H9 (cell line): ENCODE measurements around the gene TP73. TPM values are rescaled to one million over a fixed set of nuclear protein-coding genes. Genes with fewer than 3 reads are reported as not detected.

Experiments
- DNase-seq: peaks from one replicate; pipeline ENCODE4 v3.0.0-alpha.2; 2017
- H2AFZ ChIP-seq: one replicate; pipeline ENCODE4 v1.6.1; 2013; ENCODE audit warnings: mild to moderate bottlenecking, low read length, control low read depth, moderate library complexity
- H2AK5ac ChIP-seq: 2 replicates; pipeline ENCODE4 v1.6.1; 2013; ENCODE audit warnings: low read length, control low read depth, mixed read lengths; ENCODE audit not compliant: insufficient read length
- H2BK120ac ChIP-seq: one replicate; pipeline ENCODE4 v1.6.1; 2013; ENCODE audit warnings: low read depth, mild to moderate bottlenecking, low read length, control low read depth, inconsistent platforms; ENCODE audit not compliant: poor library complexity, severe bottlenecking
- H2BK12ac ChIP-seq: 2 replicates; pipeline ENCODE4 v1.6.1; 2013; ENCODE audit warnings: low read length, control low read depth, mixed read lengths, low read depth; ENCODE audit not compliant: insufficient read length
- H2BK15ac ChIP-seq: 2 replicates; pipeline ENCODE4 v1.6.1; 2013; ENCODE audit warnings: low read depth, low read length, control low read depth
- H2BK20ac ChIP-seq: one replicate; pipeline ENCODE4 v1.6.1; 2013; ENCODE audit warnings: low read depth, mild to moderate bottlenecking, low read length, control low read depth, inconsistent platforms; ENCODE audit not compliant: poor library complexity, severe bottlenecking
- H2BK5ac ChIP-seq: 2 replicates; pipeline ENCODE4 v1.6.1; 2013; ENCODE audit warnings: low read length, control low read depth, mixed read lengths; ENCODE audit not compliant: insufficient read length
- H3K14ac ChIP-seq: 2 replicates; pipeline ENCODE4 v1.6.1; 2013; ENCODE audit warnings: low read length, control low read depth; ENCODE audit not compliant: insufficient read depth
- H3K18ac ChIP-seq: 2 replicates; pipeline ENCODE4 v1.6.1; 2013; ENCODE audit warnings: low read depth, mild to moderate bottlenecking, mixed read lengths, low read length, control low read depth; ENCODE audit not compliant: insufficient read length
- H3K23ac ChIP-seq: 2 replicates; pipeline ENCODE4 v1.6.1; 2013; ENCODE audit warnings: low read length, control low read depth, mixed read lengths, low read depth; ENCODE audit not compliant: insufficient read length
- H3K23me2 ChIP-seq: 2 replicates; pipeline ENCODE4 v1.6.1; 2013; ENCODE audit warnings: low read depth, mild to moderate bottlenecking, mixed read lengths, low read length, control low read depth; ENCODE audit not compliant: insufficient read length, poor library complexity, severe bottlenecking
- H3K27ac ChIP-seq: 2 replicates; pipeline ENCODE4 v1.5.1; 2013; ENCODE audit warnings: low read length, control low read depth, mixed read lengths, low read depth; ENCODE audit not compliant: insufficient read length
- H3K27me3 ChIP-seq: 2 replicates; pipeline ENCODE4 v1.6.1; 2013; ENCODE audit warnings: low read length, control low read depth, inconsistent platforms; ENCODE audit not compliant: insufficient read depth
- H3K4ac ChIP-seq: 2 replicates; pipeline ENCODE4 v1.6.1; 2013; ENCODE audit warnings: low read depth, mild to moderate bottlenecking, control low read depth, inconsistent platforms, low read length, moderate library complexity
- H3K4me1 ChIP-seq: 2 replicates; pipeline ENCODE4 v1.6.1; 2013; ENCODE audit warnings: low read length, control low read depth, inconsistent platforms; ENCODE audit not compliant: insufficient read depth
- H3K4me2 ChIP-seq: 2 replicates; pipeline ENCODE4 v1.6.1; 2013; ENCODE audit warnings: low read length, control low read depth, mixed read lengths; ENCODE audit not compliant: insufficient read length, insufficient read depth
- H3K56ac ChIP-seq: 2 replicates; pipeline ENCODE4 v1.6.1; 2013; ENCODE audit warnings: low read depth, mild to moderate bottlenecking, mixed read lengths, low read length, control low read depth; ENCODE audit not compliant: insufficient read length
- H3K79me1 ChIP-seq: 2 replicates; pipeline ENCODE4 v1.6.1; 2013; ENCODE audit warnings: low read depth, mild to moderate bottlenecking, moderate library complexity, low read length, control low read depth, inconsistent platforms; ENCODE audit not compliant: insufficient read depth, poor library complexity, severe bottlenecking
- H3K79me2 ChIP-seq: 2 replicates; pipeline ENCODE4 v1.6.1; 2013; ENCODE audit warnings: low read length, control low read depth, inconsistent platforms; ENCODE audit not compliant: insufficient read depth
- H3K9ac ChIP-seq: 2 replicates; pipeline ENCODE4 v1.6.1; 2013; ENCODE audit warnings: low read length, control low read depth, mixed read lengths; ENCODE audit not compliant: insufficient read length; ENCODE audit errors: extremely low read depth
- H3K9me3 ChIP-seq: one replicate; pipeline ENCODE4 v1.6.1; 2013; ENCODE audit warnings: low read depth, low read length, inconsistent platforms; ENCODE audit not compliant: control insufficient read depth
- H3T11ph ChIP-seq: one replicate; pipeline ENCODE4 v1.6.1; 2013; ENCODE audit warnings: mild to moderate bottlenecking, low read length, control low read depth, inconsistent platforms
- H4K20me1 ChIP-seq: one replicate; pipeline ENCODE4 v1.6.1; 2013; ENCODE audit not compliant: control insufficient read depth, insufficient read length, insufficient read depth
- H4K5ac ChIP-seq: 2 replicates; pipeline ENCODE4 v1.6.1; 2013; ENCODE audit warnings: low read depth, mild to moderate bottlenecking, mixed read lengths, low read length, control low read depth; ENCODE audit not compliant: insufficient read length
- H4K8ac ChIP-seq: replicated peaks from 2 replicates; pipeline ENCODE4 v1.6.1; 2013; ENCODE audit warnings: low read length, control low read depth, mixed read lengths, low read depth; ENCODE audit not compliant: insufficient read length
- H4K91ac ChIP-seq: 2 replicates; pipeline ENCODE4 v1.6.1; 2013; ENCODE audit warnings: low read depth, mild to moderate bottlenecking, moderate library complexity, mixed read lengths, low read length, control low read depth; ENCODE audit not compliant: insufficient read length
- H3K27ac Mint-ChIP-seq, 3 experiments: 2 replicates in 2 of 3; 3 replicates in 1 of 3; pipeline ENCODE4 v1.8.0; 2020 to 2021; ENCODE audit warnings: mixed read lengths in 3 of 3, mild to moderate bottlenecking in 1 of 3, moderate library complexity in 1 of 3
- H3K27me3 Mint-ChIP-seq: 2 replicates; pipeline ENCODE4 v1.8.0; 2021; ENCODE audit warnings: low read depth, mild to moderate bottlenecking, moderate library complexity, mixed read lengths
- H3K36me3 Mint-ChIP-seq, 3 experiments: 2 replicates in 2 of 3; 3 replicates in 1 of 3; pipeline ENCODE4 v1.8.0; 2020 to 2021; ENCODE audit warnings: low read depth in 3 of 3, mixed read lengths in 3 of 3; ENCODE audit not compliant: insufficient read depth in 1 of 3
- H3K4me1 Mint-ChIP-seq, 2 experiments: 2 replicates each; pipeline ENCODE4 v1.8.0; 2020; ENCODE audit warnings: mixed read lengths in 2 of 2
- H3K4me3 Mint-ChIP-seq, 2 experiments: 2 replicates in 1 of 2; 3 replicates in 1 of 2; pipeline ENCODE4 v1.8.0; 2020 to 2021; ENCODE audit warnings: mild to moderate bottlenecking in 2 of 2, mixed read lengths in 2 of 2, moderate library complexity in 1 of 2
- H3K9me3 Mint-ChIP-seq, 2 experiments: 2 replicates in 1 of 2; 3 replicates in 1 of 2; pipeline ENCODE4 v1.8.0; 2020; ENCODE audit warnings: mild to moderate bottlenecking in 2 of 2, mixed read lengths in 2 of 2, moderate library complexity in 1 of 2
- WGBS: extraction: QIAGEN DNeasy Blood & Tissue Kit; methylation state at CpG from one replicate; pipeline ENCODE4 v1.1.7; 2013; ENCODE audit warnings: missing lambda C conversion rate, low lambda C conversion rate, mixed read lengths; ENCODE audit not compliant: insufficient read length; ENCODE audit errors: extremely low coverage; 5-methylcytosine and 5-hydroxymethylcytosine counted together
- total RNA-seq: library from RNA; stranded (reverse); gene quantifications from 2 replicates; pipeline ENCODE4 v1.2.1, GENCODE V29; 2021
- TF ChIP-seq, protein P1 (sequence below): fragments of 200-600 bp; sonication (generic); conservative IDR thresholded peaks from 3 replicates; pipeline ENCODE4 v1.8.0; 2021; ENCODE audit warnings: antibody characterized with exemption, mild to moderate bottlenecking

TP73 gene
- total RNA-seq, 1 experiment from 2014 or later, result 4.7 TPM

DNA sequence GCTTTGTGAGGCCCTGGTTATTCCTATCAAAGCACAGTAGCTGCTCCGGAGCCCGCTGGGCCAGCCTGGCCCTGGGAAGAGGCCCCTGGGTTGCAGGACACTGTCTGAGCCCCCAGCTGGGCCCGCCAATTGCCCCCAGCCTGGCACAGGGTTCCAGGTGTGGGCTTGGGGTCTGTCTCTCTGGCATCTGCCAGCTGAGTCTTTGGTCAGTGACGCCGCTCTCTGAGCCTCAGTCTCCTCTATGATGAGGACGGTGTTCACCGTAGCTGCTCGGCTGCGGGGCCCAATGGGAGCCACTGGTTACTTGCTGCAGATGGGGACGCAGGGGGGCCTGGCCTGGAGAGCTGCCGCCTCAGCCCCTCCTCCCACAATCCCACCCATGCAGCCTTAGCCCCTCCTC lies 41.0 kb downstream of the TP73 start:
- no peaks in the 10 kb centered on the region for H3K79me1 ChIP-seq
- H2BK120ac ChIP-seq, result no peak overlapping the region
- H2AFZ ChIP-seq, result no peak overlapping the region
- no peak overlapping the region for H3K14ac ChIP-seq
- no peak overlapping the region for H2AK5ac ChIP-seq
- no peak overlapping the region for H3T11ph ChIP-seq
- TF ChIP-seq, protein P1, sequence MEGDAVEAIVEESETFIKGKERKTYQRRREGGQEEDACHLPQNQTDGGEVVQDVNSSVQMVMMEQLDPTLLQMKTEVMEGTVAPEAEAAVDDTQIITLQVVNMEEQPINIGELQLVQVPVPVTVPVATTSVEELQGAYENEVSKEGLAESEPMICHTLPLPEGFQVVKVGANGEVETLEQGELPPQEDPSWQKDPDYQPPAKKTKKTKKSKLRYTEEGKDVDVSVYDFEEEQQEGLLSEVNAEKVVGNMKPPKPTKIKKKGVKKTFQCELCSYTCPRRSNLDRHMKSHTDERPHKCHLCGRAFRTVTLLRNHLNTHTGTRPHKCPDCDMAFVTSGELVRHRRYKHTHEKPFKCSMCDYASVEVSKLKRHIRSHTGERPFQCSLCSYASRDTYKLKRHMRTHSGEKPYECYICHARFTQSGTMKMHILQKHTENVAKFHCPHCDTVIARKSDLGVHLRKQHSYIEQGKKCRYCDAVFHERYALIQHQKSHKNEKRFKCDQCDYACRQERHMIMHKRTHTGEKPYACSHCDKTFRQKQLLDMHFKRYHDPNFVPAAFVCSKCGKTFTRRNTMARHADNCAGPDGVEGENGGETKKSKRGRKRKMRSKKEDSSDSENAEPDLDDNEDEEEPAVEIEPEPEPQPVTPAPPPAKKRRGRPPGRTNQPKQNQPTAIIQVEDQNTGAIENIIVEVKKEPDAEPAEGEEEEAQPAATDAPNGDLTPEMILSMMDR, result no peak
- H3K4ac ChIP-seq, result no peak overlapping the region
- H3K9ac ChIP-seq, result no peak overlapping the region
- H3K4me1 ChIP-seq, result peaks cover 6% of the 10 kb centered on the region; the same call in 1 of the 2 replicates
- H3K56ac ChIP-seq, result no peak overlapping the region
- H3K9me3 Mint-ChIP-seq, result peaks cover 2 to 4% of the 10 kb centered on the region in 2 experiments; a peak in 4 of 5 replicates
- H2BK5ac ChIP-seq, result no peak overlapping the region
- H4K8ac ChIP-seq, result no peak overlapping the region
- DNase-seq, result no peak
- H2BK15ac ChIP-seq, result no peak overlapping the region
- no peak overlapping the region for H2BK20ac ChIP-seq
- H3K27me3 Mint-ChIP-seq, result peaks cover 24% of the 10 kb centered on the region
- H3K27me3 ChIP-seq, result no peaks in the 10 kb centered on the region; the same call in 1 of the 2 replicates
- H4K20me1 ChIP-seq, result no peaks in the 10 kb centered on the region
- H4K5ac ChIP-seq, result no peak overlapping the region
- no peak overlapping the region for H2BK12ac ChIP-seq
- H4K91ac ChIP-seq, result no peak overlapping the region
- H3K9me3 ChIP-seq, result no peaks in the 10 kb centered on the region
- peaks cover 15 to 28% of the 10 kb centered on the region in 2 experiments for H3K4me1 Mint-ChIP-seq
- no peak overlapping the region for H3K18ac ChIP-seq
- no peak overlapping the region for H3K4me3 Mint-ChIP-seq
- no CpG with 5 or more reads among the region's 11 CpGs for WGBS
- no peak overlapping the region for H3K23ac ChIP-seq
- H3K27ac Mint-ChIP-seq, result no peak overlapping the region
- no peak overlapping the region for H3K4me2 ChIP-seq
- H3K79me2 ChIP-seq, result no peaks in the 10 kb centered on the region
- H3K27ac ChIP-seq, result no peak overlapping the region
- H3K36me3 Mint-ChIP-seq, result peaks cover 0 to 2% (median 1%) of the 10 kb centered on the region in 3 experiments; a peak in 2 of 7 replicates
- H3K23me2 ChIP-seq, result no peaks in the 10 kb centered on the region
